ENCODE measurements around the gene TRIM56. TPM values are rescaled to one million over a fixed set of nuclear protein-coding genes. Genes with fewer than 3 reads are reported as not detected.

The TRIM56 gene
- total and polyA plus RNA-seq, 2 of the 13 experiments (the other 11 are each of a cell fraction or from before 2014, with no cell fraction given) = 3.2 to 7.1 TPM

- no peak for TF ChIP-seq KIAA2018 (CRISPR knock-in tag; IDR thresholded peaks at IDR 0.05; ENCODE audit: borderline replicate concordance)
- no peak for TF ChIP-seq STAT6 (CRISPR knock-in tag; IDR thresholded peaks at IDR 0.05; ENCODE audit: borderline replicate concordance)
- TF ChIP-seq CERS6 (CRISPR knock-in tag; IDR thresholded peaks at IDR 0.05) = no peak
- TF ChIP-seq SMAD9 (CRISPR knock-in tag; IDR thresholded peaks at IDR 0.05) = no peak
- TF ChIP-seq HIC2 (CRISPR knock-in tag; IDR thresholded peaks at IDR 0.05; ENCODE audit: low read depth) = peak; percentile 89
- TF ChIP-seq EP300 (IDR thresholded peaks at IDR 0.05; ENCODE audit: low read depth in 2 of 2, low read length in 2 of 2) = peak; percentile 34 to 76; a peak in 1 of 4 replicates
- 0 out of 2 replicates have a peak, but pooled peaks have one; percentile 47 for TF ChIP-seq EP300 (CRISPR knock-in tag; IDR thresholded peaks at IDR 0.05; ENCODE audit: borderline replicate concordance)
- TF ChIP-seq HNF1B (CRISPR knock-in tag; IDR thresholded peaks at IDR 0.05) = peak; percentile 92
- TF ChIP-seq ESRRA (CRISPR knock-in tag; IDR thresholded peaks at IDR 0.05; ENCODE audit: low read depth) = peak; percentile 31; the same call in 1 of the 2 replicates
- TF ChIP-seq ZNF546 (CRISPR knock-in tag; conservative IDR thresholded peaks at IDR 0.05) = no peak
- TF ChIP-seq SCMH1 (CRISPR knock-in tag; IDR thresholded peaks at IDR 0.05; ENCODE audit: borderline replicate concordance) = no peak
These were observed 14.9 kb downstream of the TRIM56 start (continued) for GRCh38 chr7:101099969-101100781.
